ENCODE measurements around the gene NTM.

GRCh38 chr11:131421066-131421855 is 50.8 kb downstream of the NTM start:
- TF ChIP-seq, protein P1, sequence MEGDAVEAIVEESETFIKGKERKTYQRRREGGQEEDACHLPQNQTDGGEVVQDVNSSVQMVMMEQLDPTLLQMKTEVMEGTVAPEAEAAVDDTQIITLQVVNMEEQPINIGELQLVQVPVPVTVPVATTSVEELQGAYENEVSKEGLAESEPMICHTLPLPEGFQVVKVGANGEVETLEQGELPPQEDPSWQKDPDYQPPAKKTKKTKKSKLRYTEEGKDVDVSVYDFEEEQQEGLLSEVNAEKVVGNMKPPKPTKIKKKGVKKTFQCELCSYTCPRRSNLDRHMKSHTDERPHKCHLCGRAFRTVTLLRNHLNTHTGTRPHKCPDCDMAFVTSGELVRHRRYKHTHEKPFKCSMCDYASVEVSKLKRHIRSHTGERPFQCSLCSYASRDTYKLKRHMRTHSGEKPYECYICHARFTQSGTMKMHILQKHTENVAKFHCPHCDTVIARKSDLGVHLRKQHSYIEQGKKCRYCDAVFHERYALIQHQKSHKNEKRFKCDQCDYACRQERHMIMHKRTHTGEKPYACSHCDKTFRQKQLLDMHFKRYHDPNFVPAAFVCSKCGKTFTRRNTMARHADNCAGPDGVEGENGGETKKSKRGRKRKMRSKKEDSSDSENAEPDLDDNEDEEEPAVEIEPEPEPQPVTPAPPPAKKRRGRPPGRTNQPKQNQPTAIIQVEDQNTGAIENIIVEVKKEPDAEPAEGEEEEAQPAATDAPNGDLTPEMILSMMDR (IDR thresholded peaks at IDR 0.05; ENCODE audit: poor library complexity, severe bottlenecking), result no peak
- no peak for TF ChIP-seq EZH2 (IDR thresholded peaks at IDR 0.05; ENCODE audit: borderline replicate concordance, insufficient read depth, low read length, poor library complexity, severe bottlenecking)

Measured in neural cell (in vitro differentiated cells).